ENCODE measurements around the gene GLYR1. TPM values are rescaled to one million over a fixed set of nuclear protein-coding genes. Genes with fewer than 3 reads are reported as not detected.

Gene GLYR1
- polyA plus RNA-seq, 2 of the 4 experiments (the other 2 are of a cell fraction), result 37.1 to 55.1 TPM

GRCh38 chr16:4795181-4795827 is 51.8 kb downstream of the GLYR1 start, which contains the start of gene SMIM22:
SMIM22 (plus strand) TSS chr16:4795369; CDS start chr16:4795735, 366 bp downstream.
- ATAC-seq (no peak; a peak in 1 of 6 replicates), DNase-seq (ENCODE audit: low read depth in 1 of 2, low spot score in 1 of 2) (no peak), FAIRE-seq (no peak)
- no peaks in the 10 kb centered on the region for H3K9me3 ChIP-seq
- no peak within 1 kb of the TSS for H3K4me3 ChIP-seq
- CTCF ChIA-PET, result interaction anchor here (1.1 kb wide), 1 partner anchor 8 kb away, joined by 3 read pairs; no protein-coding TSS in a partner anchor
- no peak within 1 kb of the TSS for H3K27ac ChIP-seq
- 84% methylated on average over 10 of the region's 14 CpGs for WGBS (ENCODE audit: missing lambda C conversion rate)
- H3K4me2 ChIP-seq, result no peak within 1 kb of the TSS
- peaks cover under 1% of the 10 kb centered on the region; the same call in 1 of the 3 replicates for H3K4me1 ChIP-seq
- POLR2A ChIA-PET, result interaction anchor here (1.7 kb wide), 1 partner anchor 27 kb away, joined by 4 read pairs; no protein-coding TSS in a partner anchor
- TF ChIP-seq CEBPB (IDR thresholded peaks at IDR 0.05), result no peak

- Histone ChIP-seq H3K27ac (no peak overlapping the region), H3K4me3 (no peak overlapping the region), H3K9me3 (no peaks in the 10 kb centered on the region), H3K4me1 (peaks cover 15% of the 10 kb centered on the region), H3K4me2 (no peak overlapping the region)
- POLR2A ChIA-PET, result interaction anchor here (0.7 kb wide), 1 partner anchor 56 kb away, joined by 3 read pairs; no protein-coding TSS in a partner anchor
- no peak for DNase-seq (ENCODE audit: low read depth in 1 of 2, low spot score in 1 of 2)
- TF ChIP-seq TP53 (CRISPR knock-in tag; IDR thresholded peaks at IDR 0.05) (no peak), KDM1A (IDR thresholded peaks at IDR 0.05; ENCODE audit: low read depth) (no peak), E2F6 (IDR thresholded peaks at IDR 0.05; ENCODE audit: borderline replicate concordance, low read depth) (no peak), POLR2A (IDR thresholded peaks at IDR 0.05; ENCODE audit: low read length) (no peak), HES2 (IDR thresholded peaks at IDR 0.05) (no peak), JUN (IDR thresholded peaks at IDR 0.05) (no peak), CTCF (IDR thresholded peaks at IDR 0.05) (no peak), GATA3 (IDR thresholded peaks at IDR 0.05; ENCODE audit: borderline replicate concordance) (no peak), RFX5 (IDR thresholded peaks at IDR 0.05) (no peak), HDAC2 (IDR thresholded peaks at IDR 0.05) (no peak), JUNB (IDR thresholded peaks at IDR 0.05) (no peak), HOXB13 (CRISPR knock-in tag; IDR thresholded peaks at IDR 0.05; ENCODE audit: low read depth) (no peak), CBX8 (IDR thresholded peaks at IDR 0.05) (no peak)
- CTCF ChIA-PET, result interaction anchor here (0.7 to 1.2 kb wide), 3 partner anchors 112 to 1530 kb away, joined by 3 to 5 read pairs (median 3); no protein-coding TSS in a partner anchor
- 68% methylated on average over 13 of the region's 13 CpGs for WGBS (ENCODE audit: missing lambda C conversion rate)
- no peak for ATAC-seq
- FAIRE-seq, result no peak
These were observed 54.1 kb downstream of the GLYR1 start for GRCh38 chr16:4792951-4793513.

GRCh38 chr16:4790871-4791270 is 56.2 kb downstream of the GLYR1 start:
- POLR2A ChIA-PET, result no interaction called here
- no peak for FAIRE-seq
- WGBS (ENCODE audit: missing lambda C conversion rate), result 84% methylated on average over 10 of the region's 10 CpGs

More at GRCh38 chr16:4790871-4791270, 56.2 kb downstream of the GLYR1 start:
- H3K4me1 ChIP-seq, result peaks cover 26% of the 10 kb centered on the region
- DNase-seq (ENCODE audit: low read depth in 1 of 2, low spot score in 1 of 2) (no peak), ATAC-seq (no peak)
- no peak overlapping the region for H3K4me3 ChIP-seq
- no peak overlapping the region for H3K27ac ChIP-seq
- no peak overlapping the region for H3K4me2 ChIP-seq
- no peaks in the 10 kb centered on the region for H3K9me3 ChIP-seq
- CTCF ChIA-PET, result no interaction called here
- TF ChIP-seq NFE2L2 (conservative IDR thresholded peaks at IDR 0.05; ENCODE audit: low read length) (no peak), USF2 (IDR thresholded peaks at IDR 0.05) (no peak), SMC3 (IDR thresholded peaks at IDR 0.05) (no peak), SREBF2 (IDR thresholded peaks at IDR 0.05) (no peak), MAX (IDR thresholded peaks at IDR 0.05) (no peak), HDAC2 (IDR thresholded peaks at IDR 0.05) (no peak), RCOR1 (IDR thresholded peaks at IDR 0.05; ENCODE audit: low read depth, low read length) (no peak), TP53 (CRISPR knock-in tag; IDR thresholded peaks at IDR 0.05) (no peak), JUN (IDR thresholded peaks at IDR 0.05) (no peak), KDM1A (IDR thresholded peaks at IDR 0.05; ENCODE audit: low read depth) (no peak), ESRRA (IDR thresholded peaks at IDR 0.05; ENCODE audit: borderline replicate concordance, low read length) (no peak), BCL3 (IDR thresholded peaks at IDR 0.05) (no peak), PHF8 (IDR thresholded peaks at IDR 0.05; ENCODE audit: borderline replicate concordance, low read depth) (no peak), PBX3 (IDR thresholded peaks at IDR 0.05) (no peak), CBX8 (IDR thresholded peaks at IDR 0.05) (no peak), HEYL (CRISPR knock-in tag; IDR thresholded peaks at IDR 0.05) (no peak), HOXB5 (CRISPR knock-in tag; IDR thresholded peaks at IDR 0.05) (no peak), RFX5 (IDR thresholded peaks at IDR 0.05) (no peak)

Data from A549 (cell line).